ENCODE data around the gene FBXW7. TPM values are rescaled to one million over a fixed set of nuclear protein-coding genes. Genes with fewer than 3 reads are reported as not detected.

FBXW7 gene
- polyA plus RNA-seq, 3 donors, result 34.5 to 39.2 (median 35.7) TPM

DNA sequence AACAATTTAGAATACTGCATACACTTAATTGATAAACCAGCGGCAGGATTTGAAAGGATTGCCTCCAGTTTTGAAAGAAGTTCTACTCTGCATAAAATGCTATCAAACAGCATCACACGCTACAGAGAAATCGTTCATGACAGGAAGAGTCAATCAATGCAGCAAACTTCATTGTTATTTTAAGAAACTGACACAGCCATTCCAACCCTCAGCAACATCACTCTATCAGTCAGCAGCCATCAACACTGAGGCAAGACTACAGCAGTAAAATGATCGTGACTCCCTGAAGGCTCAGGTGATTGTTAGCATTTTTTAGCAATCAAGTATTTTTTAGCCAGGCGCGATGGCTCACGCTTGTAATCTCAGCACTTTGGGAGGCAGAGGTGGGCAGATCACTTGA, 98.3 kb downstream of the FBXW7 start:
- no peak for DNase-seq (ENCODE audit: low read depth in 3 of 3, low spot score in 2 of 3)

DNA sequence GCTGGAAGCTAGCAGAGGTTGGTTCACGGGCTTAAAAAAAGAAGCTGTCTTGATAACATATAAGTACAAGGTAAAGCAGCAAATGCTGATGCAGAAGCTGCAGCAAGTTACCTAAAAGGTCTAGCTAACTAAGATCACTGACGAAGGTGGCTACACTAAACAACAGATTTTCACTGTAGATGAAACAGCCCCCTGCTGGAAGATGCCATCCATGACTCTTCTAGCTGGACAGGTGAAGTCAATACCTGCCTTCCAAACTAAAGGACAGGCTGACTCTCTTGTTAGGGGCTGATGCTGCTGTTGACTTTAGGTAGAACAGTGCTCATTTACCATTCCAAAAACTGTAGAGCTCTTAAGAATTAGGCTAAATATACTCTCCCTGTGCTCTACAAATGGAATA, 99.5 kb downstream of the FBXW7 start:
- DNase-seq (ENCODE audit: low read depth in 3 of 3, low spot score in 2 of 3), result no peak

DNA sequence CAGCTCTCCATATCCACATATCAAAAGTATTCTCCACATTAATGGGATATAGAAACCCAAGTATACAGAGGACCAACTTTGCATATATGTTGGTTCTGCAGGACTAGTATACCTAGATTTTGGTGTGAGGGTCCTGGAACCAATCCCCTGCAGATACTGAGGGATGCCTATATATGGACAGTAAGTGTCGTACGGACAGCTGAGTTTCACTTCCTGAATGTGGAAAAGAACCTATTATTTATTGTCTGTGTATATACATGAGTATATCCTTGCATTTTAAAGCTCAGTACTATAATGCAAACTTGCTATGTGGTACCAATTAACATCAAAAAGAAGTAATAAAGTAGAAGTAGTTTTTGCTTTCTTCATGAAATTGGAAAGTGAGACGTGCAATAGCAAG, 101.9 kb downstream of the FBXW7 start:
- DNase-seq (ENCODE audit: low read depth in 3 of 3, low spot score in 2 of 3), result no peak

DNA sequence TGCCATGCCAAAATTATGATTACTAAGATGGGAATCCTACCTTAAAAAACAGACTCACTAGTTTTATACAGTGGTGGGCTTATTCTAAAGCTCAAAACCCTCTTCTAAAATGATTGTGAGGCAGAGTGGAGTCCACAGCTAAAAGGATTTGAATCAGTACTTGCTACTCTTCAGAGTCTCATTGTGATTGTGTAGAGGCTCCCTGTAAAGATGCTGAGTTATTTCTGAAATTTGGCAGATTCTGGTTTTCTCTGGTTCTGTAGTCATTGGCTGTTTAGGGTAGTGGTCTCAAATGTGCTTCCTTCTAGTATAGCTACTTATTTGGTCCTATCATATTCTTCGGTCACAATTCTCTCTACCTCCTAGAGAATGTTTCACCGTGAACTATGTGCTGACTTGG, 104.1 kb downstream of the FBXW7 start:
- no peak for DNase-seq (ENCODE audit: low read depth in 3 of 3, low spot score in 2 of 3)

DNA sequence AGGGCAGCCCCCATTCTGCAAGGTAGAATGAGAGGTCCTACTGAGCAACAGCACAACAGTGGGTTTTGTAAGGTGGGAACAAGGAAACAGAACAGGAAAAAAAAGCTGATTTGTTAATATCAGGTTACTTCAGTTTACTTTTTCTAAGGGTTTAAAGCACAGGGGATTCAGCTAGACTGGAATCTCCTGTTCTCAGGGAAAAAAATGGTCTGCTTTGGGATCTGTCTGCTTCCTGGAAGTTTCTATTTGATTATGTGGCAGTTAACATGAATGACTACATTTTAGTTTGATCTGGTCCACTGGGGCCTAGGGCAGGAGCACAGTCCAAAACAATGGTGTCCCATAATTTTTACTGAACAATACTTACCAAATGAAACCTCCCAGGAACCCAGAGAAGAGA, 104.6 kb downstream of the FBXW7 start:
- no peak for DNase-seq (ENCODE audit: low read depth in 3 of 3, low spot score in 2 of 3)

DNA sequence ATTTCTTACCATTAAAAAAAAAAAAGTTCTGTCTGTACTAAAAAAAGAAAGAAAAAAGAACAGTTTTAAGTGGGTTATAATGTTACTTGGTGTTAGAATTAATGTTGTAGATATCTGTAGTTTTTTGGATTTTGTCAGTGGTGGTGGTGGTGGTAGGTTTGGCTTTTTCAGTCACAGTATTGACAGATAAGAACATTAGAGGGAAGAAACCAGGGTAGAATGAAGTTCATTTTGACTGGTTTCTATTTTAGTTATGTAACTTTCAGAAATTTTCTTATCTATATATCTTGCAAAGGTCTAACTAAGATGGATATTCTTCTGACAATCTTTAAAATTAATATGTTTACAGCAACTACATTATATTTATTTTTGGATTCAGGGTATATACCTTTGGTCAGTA, 105.4 kb downstream of the FBXW7 start:
- no peak for DNase-seq (ENCODE audit: low read depth in 3 of 3, low spot score in 2 of 3)

DNA sequence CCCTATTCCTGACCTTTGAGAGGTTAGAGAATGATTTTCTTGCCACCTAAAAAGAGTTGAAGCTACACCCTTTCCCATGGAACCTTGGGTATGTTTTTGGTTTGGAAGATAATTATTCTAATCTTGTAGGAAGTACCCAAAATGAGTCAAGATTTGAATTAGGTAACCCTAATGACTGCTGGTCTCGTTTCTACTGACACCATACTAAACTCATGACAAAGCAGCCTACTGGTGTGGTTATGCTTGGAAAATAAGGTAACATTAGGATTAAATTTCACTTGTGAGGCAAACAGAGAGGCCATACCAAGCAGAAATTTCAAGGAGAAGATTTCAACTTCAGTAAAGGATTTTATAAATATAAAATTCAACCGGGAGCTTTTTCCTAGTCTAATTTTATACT, 107.9 kb downstream of the FBXW7 start:
- DNase-seq (ENCODE audit: low read depth in 3 of 3, low spot score in 2 of 3), result no peak

DNA sequence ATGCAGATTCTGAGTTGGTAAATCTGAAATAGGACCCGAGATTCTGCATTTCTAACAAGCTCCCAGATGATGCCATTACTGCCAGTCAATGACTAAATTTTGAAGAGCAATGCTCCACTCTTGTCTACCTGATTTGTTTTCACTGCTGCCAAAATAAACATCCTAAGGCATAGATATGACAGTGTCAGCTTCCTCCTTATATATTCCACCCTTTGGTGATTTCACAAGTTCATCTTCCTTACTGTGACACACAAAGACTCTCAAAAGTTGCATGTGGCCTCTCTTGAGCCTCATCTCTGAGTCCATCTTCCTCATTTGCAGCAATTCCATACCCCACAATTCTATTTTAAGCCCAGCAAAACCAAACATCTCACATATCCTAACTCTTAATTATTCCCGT, 110.9 kb downstream of the FBXW7 start:
- DNase-seq (ENCODE audit: low read depth in 3 of 3, low spot score in 2 of 3), result no peak

DNA sequence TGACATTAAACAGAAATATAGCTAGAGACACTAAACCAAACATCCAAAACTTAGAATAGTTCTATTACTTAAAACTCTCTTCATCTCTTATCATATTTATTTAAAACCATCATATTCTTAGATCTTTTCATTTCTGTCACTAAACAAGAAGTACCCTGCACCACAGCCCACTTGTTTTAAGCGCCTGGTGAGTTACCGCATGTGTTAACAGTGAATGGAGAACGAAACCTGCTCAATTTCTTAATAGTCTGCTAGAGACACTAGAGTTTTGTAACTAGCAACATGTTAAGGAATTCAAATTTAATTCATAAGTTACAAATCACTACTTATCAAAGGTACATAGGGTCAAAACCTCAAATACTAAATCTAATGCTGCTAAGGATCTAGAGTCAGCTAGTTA, 111.5 kb downstream of the FBXW7 start:
- DNase-seq (ENCODE audit: low read depth in 3 of 3, low spot score in 2 of 3), result no peak

DNA sequence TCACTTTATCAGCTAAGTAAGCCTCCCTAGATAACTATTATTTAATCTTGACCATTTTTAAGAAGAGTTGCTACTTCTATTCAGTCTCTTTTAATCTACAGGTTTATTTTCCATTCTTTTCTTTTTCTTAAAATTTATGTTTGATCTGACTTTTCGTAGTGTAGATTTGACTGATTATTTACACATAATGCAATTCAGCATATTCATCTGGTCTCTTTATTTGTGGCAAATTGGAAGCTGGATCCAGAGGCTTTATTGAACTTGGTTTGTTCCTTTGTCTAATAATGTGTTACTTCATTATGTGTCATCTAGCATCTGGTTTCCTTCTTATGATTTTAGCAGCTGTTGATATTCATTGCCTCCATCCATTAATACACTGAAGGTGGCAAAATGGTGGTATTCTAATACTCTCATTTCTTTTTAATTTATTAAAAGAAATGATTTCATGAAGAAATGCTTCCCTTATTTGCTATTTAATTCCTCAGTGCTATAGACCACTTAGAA, 113.0 kb downstream of the FBXW7 start:
- no peak for DNase-seq (ENCODE audit: low read depth in 3 of 3, low spot score in 2 of 3)

DNA sequence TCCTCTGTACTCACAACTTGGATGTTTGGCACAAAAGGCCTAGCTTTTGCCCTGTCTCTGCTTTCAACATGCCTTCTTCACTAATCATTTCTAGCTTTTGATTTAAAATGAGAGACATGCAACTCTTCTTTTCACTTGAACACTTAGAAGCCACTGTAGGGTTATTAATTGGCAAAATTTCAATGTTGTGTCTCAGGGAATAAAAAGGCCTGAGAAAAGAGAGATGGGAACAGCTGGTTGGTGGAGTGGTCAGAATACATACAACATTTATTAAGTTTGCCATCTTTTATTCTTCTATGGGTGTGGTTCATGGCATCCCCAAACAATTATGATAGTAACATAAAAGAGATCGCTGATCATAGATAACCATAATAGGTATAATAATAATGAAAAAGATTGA, 114.3 kb downstream of the FBXW7 start:
- DNase-seq (ENCODE audit: low read depth in 3 of 3, low spot score in 2 of 3), result no peak

DNA sequence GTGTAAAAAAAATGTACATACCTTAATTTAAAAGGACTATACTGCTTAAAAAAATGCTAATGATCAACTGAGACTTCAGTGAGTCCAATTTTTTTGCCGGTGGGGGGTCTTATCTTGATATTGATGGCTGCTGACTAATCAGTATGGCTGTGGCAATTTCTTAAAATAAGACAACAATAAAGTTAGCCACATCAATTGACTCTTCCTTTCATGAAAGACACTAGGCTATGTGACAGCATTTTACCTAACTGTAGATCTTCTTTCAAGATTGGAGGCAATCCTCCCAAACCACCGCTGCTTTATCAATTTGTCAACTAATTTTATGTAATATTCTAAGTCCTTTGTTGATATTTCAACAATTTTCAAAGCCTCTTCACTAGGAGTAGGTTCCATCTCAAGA, 116.1 kb downstream of the FBXW7 start:
- no peak for DNase-seq (ENCODE audit: low read depth in 3 of 3, low spot score in 2 of 3)

DNA sequence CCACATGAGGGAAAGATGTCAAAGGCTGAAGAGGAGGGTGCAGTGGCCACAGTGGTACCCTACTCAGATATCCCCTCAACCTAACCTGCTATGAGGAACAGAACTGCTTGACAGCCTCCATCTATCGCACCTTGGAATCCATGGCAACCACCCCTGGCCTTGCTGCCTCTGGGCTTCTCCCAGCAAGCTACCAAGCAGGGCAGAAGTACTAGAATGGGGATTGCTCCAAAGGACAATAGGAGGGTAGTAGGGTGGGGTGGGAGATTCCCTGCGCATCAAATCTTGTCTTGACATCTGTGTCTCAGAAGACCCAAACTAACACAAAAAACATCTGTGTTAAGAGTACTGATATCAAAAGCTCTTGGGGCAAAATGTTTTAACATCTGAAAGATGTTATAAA, 118.2 kb downstream of the FBXW7 start:
- no peak for DNase-seq (ENCODE audit: low read depth in 3 of 3, low spot score in 2 of 3)

DNA sequence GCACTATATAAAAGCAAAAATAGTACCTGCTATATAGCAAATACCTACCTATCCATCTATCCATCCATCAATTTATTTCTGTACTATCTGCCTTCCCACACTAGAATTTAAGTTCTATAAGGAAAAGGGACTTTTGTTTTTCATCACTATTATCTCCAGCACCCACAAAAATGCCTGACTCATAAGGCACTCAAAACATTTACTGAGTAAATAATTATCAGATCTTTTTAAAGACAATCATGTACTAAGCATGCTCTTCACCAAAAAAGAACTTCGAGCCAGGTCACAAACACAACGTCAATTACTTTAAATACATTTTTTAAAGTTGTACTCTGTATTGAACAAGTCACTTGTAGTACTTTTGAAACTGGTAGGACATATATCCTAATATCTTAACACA, 119.9 kb downstream of the FBXW7 start:
- DNase-seq (ENCODE audit: low read depth in 3 of 3, low spot score in 2 of 3), result no peak

DNA sequence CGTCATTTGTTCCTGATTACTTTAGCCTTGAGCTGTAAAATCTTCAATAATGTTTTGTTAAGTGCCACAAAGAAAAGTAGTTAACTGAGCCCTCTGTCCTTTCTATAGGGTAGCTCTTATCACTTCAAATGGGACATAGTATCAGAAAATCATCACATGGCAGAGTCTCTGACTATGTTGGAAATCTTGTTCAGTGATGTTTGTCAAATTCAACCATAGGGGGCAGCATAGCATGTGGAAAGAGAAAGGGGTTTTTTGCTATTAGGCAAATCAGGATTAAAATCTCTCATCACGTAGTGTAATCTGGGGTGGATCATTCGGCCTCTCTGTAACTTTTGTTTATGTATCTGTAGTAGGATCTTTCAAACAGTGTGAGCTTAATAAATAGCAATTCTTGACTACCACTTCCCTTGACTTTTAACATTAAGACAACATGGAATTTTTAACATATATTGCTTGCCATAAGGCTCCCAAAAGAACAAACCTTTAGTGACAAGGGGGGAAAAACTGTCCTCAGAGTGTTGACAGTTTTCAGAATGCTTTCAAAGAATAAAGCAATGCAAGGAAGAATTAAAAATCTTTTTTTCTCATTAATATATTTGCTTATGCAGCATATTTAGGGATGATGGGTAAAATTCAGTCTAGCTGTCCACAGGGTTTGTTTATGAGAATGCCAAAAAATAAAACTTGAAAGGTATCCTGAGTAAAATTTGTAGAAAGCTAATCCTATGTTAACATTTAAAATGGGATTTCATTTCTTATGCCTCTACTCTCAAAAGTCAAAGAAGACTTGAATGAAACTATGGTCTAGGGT, 127.2 kb downstream of the FBXW7 start:
- no peak for DNase-seq (ENCODE audit: low read depth in 3 of 3, low spot score in 2 of 3)

DNA sequence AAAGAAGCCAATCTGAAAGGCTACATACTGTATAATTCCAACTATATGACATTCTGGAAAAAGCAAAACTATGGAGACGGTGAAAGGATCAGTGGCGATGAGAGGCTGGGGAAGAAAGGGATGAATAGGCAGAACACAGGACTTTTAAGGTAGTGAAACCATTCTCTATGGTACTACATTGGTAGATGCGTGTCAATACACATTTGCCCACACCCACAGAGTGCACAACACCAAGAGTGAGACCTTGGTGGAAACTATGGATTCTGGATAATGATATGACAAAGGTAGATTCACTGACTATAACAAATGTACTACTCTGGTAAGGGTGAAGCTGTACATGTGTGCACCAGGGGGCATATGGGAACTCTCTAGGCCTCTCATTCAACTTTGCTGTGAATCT, 134.5 kb downstream of the FBXW7 start:
- no peak for DNase-seq (ENCODE audit: low read depth in 3 of 3, low spot score in 2 of 3)

DNA sequence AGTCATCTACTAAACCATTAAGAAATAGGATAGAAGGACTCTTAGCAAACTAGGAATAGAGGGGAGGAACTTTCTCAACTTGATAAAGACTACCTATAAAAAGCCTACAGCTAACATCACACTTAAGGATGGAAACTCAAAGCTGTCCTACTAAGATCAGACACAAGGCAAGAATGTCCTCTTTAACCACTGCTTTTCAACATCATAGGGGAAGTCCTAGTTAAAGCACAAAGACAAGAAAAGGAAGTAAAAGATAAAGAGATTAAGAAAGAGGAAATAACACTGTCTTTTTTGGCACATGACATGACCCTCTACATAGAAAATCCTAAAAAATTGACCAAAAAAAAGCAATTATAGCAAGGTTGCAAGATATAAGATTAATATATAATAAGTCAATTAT, 136.6 kb downstream of the FBXW7 start:
- DNase-seq (ENCODE audit: low read depth in 3 of 3, low spot score in 2 of 3), result no peak

DNA sequence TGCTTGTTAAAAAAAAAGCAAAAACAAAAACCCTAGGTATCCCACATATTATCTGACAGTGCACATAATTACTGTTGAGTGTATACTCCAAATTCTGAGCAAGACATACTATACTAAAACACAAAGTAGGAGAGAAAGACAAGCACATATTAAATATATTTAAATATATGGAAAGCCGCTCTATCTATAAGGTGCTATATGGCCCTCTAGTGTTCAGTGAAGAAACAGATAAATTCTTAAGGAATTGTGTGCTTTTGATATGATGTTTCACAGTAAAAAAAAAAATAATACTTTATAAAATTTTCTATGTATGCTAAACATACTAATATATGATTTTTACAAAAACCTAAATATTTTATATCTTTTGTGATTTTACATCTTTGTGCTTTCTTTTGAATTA, 137.8 kb downstream of the FBXW7 start:
- DNase-seq (ENCODE audit: low read depth in 3 of 3, low spot score in 2 of 3), result no peak

DNA sequence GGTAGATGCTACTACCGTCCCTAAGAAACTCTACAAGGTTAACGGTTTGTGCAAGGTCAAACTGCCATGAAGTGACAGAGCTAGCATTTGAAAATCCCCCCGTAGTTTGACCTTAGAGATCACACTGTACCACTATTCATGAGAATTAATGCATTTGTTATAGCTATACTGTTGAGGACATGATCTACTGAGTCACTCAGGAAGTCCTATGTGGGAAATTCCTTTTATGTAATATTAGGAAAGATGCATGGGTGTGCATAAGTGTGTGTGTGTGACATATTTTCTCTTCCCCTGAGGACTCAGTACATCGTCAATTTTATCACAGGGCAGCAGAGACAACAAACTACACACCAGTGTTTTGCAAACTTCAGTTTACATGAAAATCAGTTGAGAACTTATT, 141.1 kb downstream of the FBXW7 start:
- no peak for DNase-seq (ENCODE audit: low read depth in 3 of 3, low spot score in 2 of 3)

DNA sequence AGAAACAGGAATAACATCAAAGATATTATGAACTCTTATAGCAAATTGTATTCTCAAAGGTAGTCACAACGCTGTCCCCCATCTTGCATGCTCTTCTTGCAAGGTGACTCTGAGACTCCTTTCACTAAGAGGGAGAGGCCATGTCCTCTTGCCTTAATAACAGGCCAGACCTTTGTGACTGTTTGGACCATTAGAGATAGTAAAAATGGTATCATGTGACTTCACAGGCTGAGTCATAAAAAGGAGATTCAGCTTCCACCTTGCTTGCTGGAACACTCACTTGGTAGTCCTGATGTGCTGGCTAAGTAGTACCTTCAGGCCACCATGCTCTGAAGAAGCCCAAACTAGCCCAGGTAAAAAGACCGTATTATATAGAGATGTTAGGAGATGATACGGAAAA, 143.8 kb downstream of the FBXW7 start:
- no peak for DNase-seq (ENCODE audit: low read depth in 3 of 3, low spot score in 2 of 3)

DNA sequence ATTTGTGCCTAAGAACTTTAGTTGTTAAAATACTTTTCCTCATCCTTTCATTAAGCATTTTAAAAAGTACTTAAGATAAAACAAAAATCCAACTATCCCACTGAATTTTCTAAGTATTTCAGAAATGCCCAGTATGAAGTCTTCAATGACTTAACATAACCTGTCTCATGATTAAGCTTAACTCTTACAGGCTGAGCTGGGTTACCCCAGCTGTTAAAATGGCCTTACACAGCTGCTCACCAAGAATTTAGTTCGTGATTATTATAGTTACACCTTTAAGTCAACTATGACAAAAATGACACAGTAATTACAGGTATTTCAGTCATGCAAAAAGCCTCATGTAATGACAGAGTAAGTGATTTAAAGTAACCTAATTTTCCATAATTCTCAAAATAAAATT, 145.7 kb downstream of the FBXW7 start:
- DNase-seq (ENCODE audit: low read depth in 3 of 3, low spot score in 2 of 3), result no peak

DNA sequence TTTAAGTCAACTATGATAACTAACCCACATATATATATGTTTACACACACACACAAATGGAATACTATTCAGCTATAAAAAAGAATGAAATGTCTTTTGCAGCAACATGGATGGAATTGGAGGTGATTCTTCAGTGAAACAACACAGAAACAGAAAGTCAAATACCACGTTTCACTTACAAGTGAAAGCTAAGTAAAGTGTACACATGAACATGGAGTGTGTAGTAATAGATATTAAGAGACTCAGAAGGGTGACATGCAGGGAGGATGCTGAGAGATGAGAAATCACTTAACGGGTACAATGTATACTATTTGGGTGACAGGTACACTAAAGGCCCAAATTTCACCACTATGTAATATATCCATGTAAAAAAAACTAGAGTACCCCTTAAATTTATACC, 146.5 kb downstream of the FBXW7 start:
- no peak for DNase-seq (ENCODE audit: low read depth in 3 of 3, low spot score in 2 of 3)

DNA sequence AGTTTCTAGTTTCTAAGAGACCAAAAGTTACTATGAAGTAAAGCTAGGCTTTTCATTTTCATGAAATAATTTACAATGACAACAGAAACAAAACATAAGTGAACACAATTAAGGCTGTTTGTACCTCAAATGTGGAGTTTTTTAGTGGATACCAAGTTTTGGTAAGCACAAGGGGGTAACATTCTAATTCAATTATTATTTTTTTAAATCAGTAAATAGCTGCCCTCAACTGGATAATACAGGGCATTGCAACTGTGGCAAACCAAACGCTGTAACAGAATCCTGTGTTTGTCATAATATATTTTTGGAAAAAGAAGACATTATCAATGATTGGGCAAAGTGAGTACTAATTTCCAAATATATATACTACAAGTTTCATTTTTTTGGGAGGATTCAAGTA, 150.3 kb downstream of the FBXW7 start:
- no peak for DNase-seq (ENCODE audit: low read depth in 3 of 3, low spot score in 2 of 3)
